GM12878 (cell line): Measurements from ENCODE around the gene TSC22D1. TPM values are rescaled to one million over a fixed set of nuclear protein-coding genes. Genes with fewer than 3 reads are reported as not detected.

Experiments
- ATAC-seq: fragments of 200-7000 bp; cut with Tn5 transposase; 3 replicates; pipeline ENCODE4 v1.9.1; 2020; ENCODE audit warnings: mild to moderate bottlenecking, moderate library complexity
- BruUV-seq: library from RNA; stranded (reverse); fragments of 400-500 nt; replicated peaks from 2 replicates; lab custom pipeline; 2021; lab: Mats Ljungman, UMichigan
- CTCF ChIA-PET: fragments of 300-600 bp; sonication (Branson Sonifier 250); formaldehyde crosslinking; extraction: SDS; loops from one replicate; lab custom pipeline; 2021; ENCODE audit warnings: inconsistent platforms; lab: Yijun Ruan, JAX
- POLR2A ChIA-PET: fragments of 350-600 bp; formaldehyde crosslinking; extraction: SDS; loops from one replicate; lab custom pipeline; 2021; ENCODE audit warnings: inconsistent platforms; lab: Charles Lee
- RAD21 ChIA-PET: fragments of 300-600 bp; sonication (Branson Sonifier 250); formaldehyde crosslinking; loops from one replicate; lab custom pipeline; 2023; ENCODE audit warnings: antibody characterized with exemption; ENCODE audit not compliant: unreplicated experiment; lab: Charles Lee
- SMC1A ChIA-PET: fragments of 300-600 bp; sonication (Branson Sonifier 250); formaldehyde crosslinking; loops from one replicate; lab custom pipeline; 2023; ENCODE audit not compliant: unreplicated experiment, uncharacterized antibody; lab: Charles Lee
- DNase-seq: peaks from one replicate; pipeline ENCODE4 v3.0.0-alpha.2; 2011; ENCODE audit warnings: low read depth, low spot score
- FAIRE-seq: peaks from 3 replicates; lab custom pipeline; 2011; peaks lifted over from hg19 to GRCh38; lab: Jason Lieb, UNC
- H2AFZ ChIP-seq: 2 replicates; pipeline ENCODE4 v1.6.0; 2011; ENCODE audit warnings: low read depth, low read length, control low read depth; ENCODE audit not compliant: control insufficient read depth
- H3K27ac ChIP-seq: 2 replicates; pipeline ENCODE4 v1.5.1; 2011; ENCODE audit warnings: control low read depth; ENCODE audit not compliant: control insufficient read depth, insufficient read depth
- H3K27me3 ChIP-seq, 2 experiments: replicated peaks in 1 of 2; 2 replicates each; pipeline versions ENCODE4 v1.6.0 to v1.6.1; 2011; ENCODE audit warnings: low read length in 1 of 2; ENCODE audit not compliant: control insufficient read depth in 2 of 2, insufficient read depth in 2 of 2
- H3K36me3 ChIP-seq, 2 experiments: 2 replicates each; pipeline ENCODE4 v1.5.1; 2011; ENCODE audit warnings: low read length in 1 of 2; ENCODE audit not compliant: control insufficient read depth in 2 of 2, insufficient read depth in 2 of 2
- H3K4me1 ChIP-seq: 2 replicates; pipeline ENCODE4 v1.6.1; 2011; ENCODE audit warnings: mild to moderate bottlenecking, low read length, moderate library complexity, mixed read lengths; ENCODE audit not compliant: control insufficient read depth, insufficient read depth
- H3K4me2 ChIP-seq: 2 replicates; pipeline ENCODE4 v1.6.0; 2011; ENCODE audit warnings: control low read depth; ENCODE audit not compliant: control insufficient read depth, insufficient read depth
- H3K4me3 ChIP-seq: fragments of 200-600 bp; sonication (generic); 2 replicates; pipeline ENCODE4 v1.5.1; 2016
- H3K79me2 ChIP-seq: 2 replicates; pipeline ENCODE4 v1.6.0; 2011; ENCODE audit warnings: low read length; ENCODE audit not compliant: control insufficient read depth, insufficient read depth
- H3K9ac ChIP-seq: 2 replicates; pipeline ENCODE4 v1.8.0; 2011; ENCODE audit warnings: low read length, control low read depth, mixed read lengths; ENCODE audit not compliant: control insufficient read depth, insufficient read depth
- H3K9me3 ChIP-seq: replicated peaks from 3 replicates; pipeline ENCODE4 v1.5.1; 2011; ENCODE audit warnings: mild to moderate bottlenecking, low read length; ENCODE audit not compliant: control insufficient read depth, insufficient read depth
- H4K20me1 ChIP-seq: 2 replicates; pipeline ENCODE4 v1.6.0; 2011; ENCODE audit not compliant: control insufficient read depth, insufficient read depth
- ASH2L ChIP-seq: fragments of 300-600, 200-600 bp; sonication (generic); IDR thresholded peaks from 2 replicates; pipeline ENCODE4 v1.6.1; 2017; ENCODE audit warnings: low read depth, mild to moderate bottlenecking, borderline replicate concordance
- CREB1 ChIP-seq: IDR thresholded peaks from 2 replicates; pipeline ENCODE4 v1.6.1; 2012; ENCODE audit warnings: low read depth, mild to moderate bottlenecking, inconsistent platforms
- ETV6 ChIP-seq, 2 experiments: fragments of 450-650 bp in 1 of 2; IDR thresholded peaks in 1 of 2; conservative IDR thresholded peaks in 1 of 2; 2 replicates each; pipeline ENCODE4 v1.6.1; 2014; ENCODE audit warnings: antibody characterized with exemption in 1 of 2, borderline replicate concordance in 1 of 2, low read depth in 1 of 2, mild to moderate bottlenecking in 1 of 2, moderate library complexity in 1 of 2
- EZH2 ChIP-seq: IDR thresholded peaks from 2 replicates; pipeline ENCODE4 v1.6.1; 2012; ENCODE audit warnings: low read depth, mild to moderate bottlenecking, control low read depth, inconsistent platforms, low read length, borderline replicate concordance; ENCODE audit not compliant: control insufficient read depth
- HDAC2 ChIP-seq: fragments of 200-600 bp; sonication (generic); IDR thresholded peaks from 2 replicates; pipeline ENCODE4 v1.6.1; 2017
- HDAC6 ChIP-seq: fragments of 200-600 bp; sonication (generic); IDR thresholded peaks from one replicate; pipeline ENCODE4 v1.8.0; 2017; ENCODE audit warnings: antibody characterized with exemption; ENCODE audit not compliant: unreplicated experiment
- IRF4 ChIP-seq: IDR thresholded peaks from 2 replicates; pipeline ENCODE4 v1.6.1; 2011; ENCODE audit warnings: low read depth, low read length
- MTA3 ChIP-seq: IDR thresholded peaks from 2 replicates; pipeline ENCODE4 v1.6.1; 2012; ENCODE audit warnings: low read length, inconsistent platforms, borderline replicate concordance
- PML ChIP-seq: IDR thresholded peaks from 2 replicates; pipeline ENCODE4 v1.6.1; 2012; ENCODE audit warnings: low read length, inconsistent platforms
- POU2F2 ChIP-seq: IDR thresholded peaks from 3 replicates; pipeline ENCODE4 v1.6.1; 2011; ENCODE audit warnings: low read depth, mild to moderate bottlenecking, low read length, borderline replicate concordance
- SUPT20H ChIP-seq: IDR thresholded peaks from 2 replicates; pipeline ENCODE4 v1.6.1; 2011; ENCODE audit warnings: low read depth, mild to moderate bottlenecking, low read length, moderate library complexity, borderline replicate concordance; ENCODE audit not compliant: control insufficient read depth
- WGBS: methylation state at CpG from one replicate; pipeline ENCODE4 v1.1.6; 2016; ENCODE audit warnings: low lambda C conversion rate; ENCODE audit not compliant: insufficient replicate concordance, insufficient coverage; ENCODE audit errors: missing lambda C conversion rate; 5-methylcytosine and 5-hydroxymethylcytosine counted together
- in situ Hi-C: fragments of 300-500 bp; cut with MboI; formaldehyde crosslinking; loops from 9 replicates; pipeline ENCODE4 v1.14.3; 2018; ENCODE audit warnings: mixed read lengths
- intact Hi-C: fragments of 100-400 bp; cut with micrococcal nuclease; formaldehyde crosslinking; loops from one replicate; pipeline ENCODE4 v1.14.2; 2022; ENCODE audit not compliant: unreplicated experiment
- polyA plus RNA-seq, 11 experiments: library from polyadenylated mRNA; depleted of rRNA in 4 of 11; unstranded in 6 of 11; stranded (reverse) in 5 of 11; fragments of >200 nt; fragmentation: Nextera tagmentation in 4 of 11; fragmentation: Illumina TruSeq in 1 of 11; extraction: Ambion mirVana in 4 of 11; extraction: Trizol in 1 of 11; gene quantifications; 1 replicate in 1 of 11; 2 replicates in 10 of 11; pipeline versions ENCODE4 v1.2.1 to v1.2.3, GENCODE V29; 2011 to 2016; ENCODE audit warnings: inconsistent platforms in 2 of 11, missing spikeins in 2 of 11, low read depth in 1 of 11
- total RNA-seq, 4 experiments: library from RNA; depleted of rRNA in 3 of 4; stranded (reverse); fragments of >200 nt in 3 of 4; fragmentation: Illumina TruSeq in 1 of 4; extraction: Trizol in 1 of 4; gene quantifications; 2 replicates each; pipeline versions ENCODE4 v1.2.1 to v1.2.3, GENCODE V29; 2013 to 2021

The TSC22D1 gene
- total and polyA plus RNA-seq, 10 of the 15 experiments (the other 5 are each of a cell fraction or from before 2014, with no cell fraction given) = 0.37 to 15.7 (median 7.5) TPM

DNA sequence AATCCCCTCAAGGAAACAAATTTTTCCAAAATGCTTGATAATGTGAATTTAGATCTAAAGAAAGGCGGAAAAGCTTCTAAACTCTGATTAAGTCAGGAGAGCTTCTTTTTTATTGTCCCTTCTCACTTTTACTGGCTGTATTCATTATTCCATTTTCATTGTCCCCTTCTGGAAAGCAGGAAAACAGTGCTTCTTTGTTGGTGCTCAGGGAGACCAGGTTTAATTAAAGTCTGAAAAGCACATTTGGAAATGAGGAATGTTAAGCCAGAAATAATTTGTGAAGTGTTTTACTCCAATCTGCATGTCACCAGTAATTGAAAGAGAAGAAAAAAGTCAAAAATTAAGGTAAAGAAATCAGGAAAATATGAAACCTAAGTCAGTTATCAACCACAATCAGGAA, 43.5 kb upstream of the TSC22D1 start (continued):
- no peak for TF ChIP-seq EZH2
- TF ChIP-seq, all 136 proteins: peak for 0

DNA sequence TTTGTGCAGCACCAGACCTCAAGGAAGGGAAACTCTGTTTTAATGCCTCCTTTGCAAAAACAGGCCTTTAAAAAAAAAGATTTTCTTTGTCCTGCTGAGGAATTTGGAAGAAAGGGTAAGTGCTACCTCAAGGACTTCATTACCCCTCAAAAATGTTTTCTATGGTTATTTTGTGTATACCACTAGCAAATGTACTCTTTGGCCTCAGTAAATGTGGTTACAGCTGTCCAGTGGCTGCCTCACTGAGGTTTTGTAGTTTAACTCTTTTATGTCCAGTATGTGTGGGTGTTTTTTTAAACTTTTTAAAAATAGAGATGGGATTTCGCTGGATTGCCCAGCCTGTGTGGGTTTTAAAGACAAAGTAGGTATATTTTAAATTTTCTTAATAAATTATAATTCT, 42.2 kb upstream of the TSC22D1 start:
- no peaks in the 10 kb centered on the region for H3K27me3 ChIP-seq
- H3K27ac ChIP-seq = no peak overlapping the region
- no TSS peak for BruUV-seq
- no peaks in the 10 kb centered on the region for H3K36me3 ChIP-seq
- RAD21 ChIA-PET = no interaction called here
- DNase-seq (no peak), ATAC-seq (no peak), FAIRE-seq (no peak)
- H3K4me1 ChIP-seq = no peaks in the 10 kb centered on the region
- CTCF ChIA-PET = no interaction called here
- no peaks in the 10 kb centered on the region for H3K79me2 ChIP-seq
- SMC1A ChIA-PET = no interaction called here
- intact Hi-C loops (no loop called here), in situ Hi-C loops (no loop called here)
- no peak overlapping the region for H2AFZ ChIP-seq
- H3K4me2 ChIP-seq = no peak overlapping the region
- no peak overlapping the region for H3K4me3 ChIP-seq
- H3K9ac ChIP-seq = no peak overlapping the region
- WGBS = 0% methylated on average over 1 of the region's 1 CpG
- TF ChIP-seq ASH2L = no peak
- no peak for TF ChIP-seq ETV6 (conservative IDR thresholded peaks at IDR 0.05 in 1 of 2, IDR thresholded peaks at IDR 0.05 in 1 of 2; ENCODE audit: borderline replicate concordance in 1 of 2, low read depth in 1 of 2)
- no peak for TF ChIP-seq SUPT20H
- TF ChIP-seq PML = no peak
- TF ChIP-seq HDAC2 = no peak
- TF ChIP-seq MTA3 = no peak
- no peak for TF ChIP-seq CREB1
- no peak for TF ChIP-seq IRF4
- TF ChIP-seq POU2F2 = no peak
- no peak for TF ChIP-seq HDAC6
- POLR2A ChIA-PET = no interaction called here
- H3K9me3 ChIP-seq = no peaks in the 10 kb centered on the region
- no peaks in the 10 kb centered on the region for H4K20me1 ChIP-seq
